H9 (cell line): ENCODE measurements around the gene ARPC5. TPM values are rescaled to one million over a fixed set of nuclear protein-coding genes. Genes with fewer than 3 reads are reported as not detected.

Experiments
- DNase-seq: peaks from one replicate; pipeline ENCODE4 v3.0.0-alpha.2; 2017
- H2AFZ ChIP-seq: one replicate; pipeline ENCODE4 v1.6.1; 2013; ENCODE audit warnings: mild to moderate bottlenecking, low read length, control low read depth, moderate library complexity
- H2AK5ac ChIP-seq: 2 replicates; pipeline ENCODE4 v1.6.1; 2013; ENCODE audit warnings: low read length, control low read depth, mixed read lengths; ENCODE audit not compliant: insufficient read length
- H2BK120ac ChIP-seq: one replicate; pipeline ENCODE4 v1.6.1; 2013; ENCODE audit warnings: low read depth, mild to moderate bottlenecking, low read length, control low read depth, inconsistent platforms; ENCODE audit not compliant: poor library complexity, severe bottlenecking
- H2BK12ac ChIP-seq: 2 replicates; pipeline ENCODE4 v1.6.1; 2013; ENCODE audit warnings: low read length, control low read depth, mixed read lengths, low read depth; ENCODE audit not compliant: insufficient read length
- H2BK15ac ChIP-seq: 2 replicates; pipeline ENCODE4 v1.6.1; 2013; ENCODE audit warnings: low read depth, low read length, control low read depth
- H2BK20ac ChIP-seq: one replicate; pipeline ENCODE4 v1.6.1; 2013; ENCODE audit warnings: low read depth, mild to moderate bottlenecking, low read length, control low read depth, inconsistent platforms; ENCODE audit not compliant: poor library complexity, severe bottlenecking
- H2BK5ac ChIP-seq: 2 replicates; pipeline ENCODE4 v1.6.1; 2013; ENCODE audit warnings: low read length, control low read depth, mixed read lengths; ENCODE audit not compliant: insufficient read length
- H3K14ac ChIP-seq: 2 replicates; pipeline ENCODE4 v1.6.1; 2013; ENCODE audit warnings: low read length, control low read depth; ENCODE audit not compliant: insufficient read depth
- H3K18ac ChIP-seq: 2 replicates; pipeline ENCODE4 v1.6.1; 2013; ENCODE audit warnings: low read depth, mild to moderate bottlenecking, mixed read lengths, low read length, control low read depth; ENCODE audit not compliant: insufficient read length
- H3K23ac ChIP-seq: 2 replicates; pipeline ENCODE4 v1.6.1; 2013; ENCODE audit warnings: low read length, control low read depth, mixed read lengths, low read depth; ENCODE audit not compliant: insufficient read length
- H3K23me2 ChIP-seq: 2 replicates; pipeline ENCODE4 v1.6.1; 2013; ENCODE audit warnings: low read depth, mild to moderate bottlenecking, mixed read lengths, low read length, control low read depth; ENCODE audit not compliant: insufficient read length, poor library complexity, severe bottlenecking
- H3K27ac ChIP-seq: 2 replicates; pipeline ENCODE4 v1.5.1; 2013; ENCODE audit warnings: low read length, control low read depth, mixed read lengths, low read depth; ENCODE audit not compliant: insufficient read length
- H3K27me3 ChIP-seq: 2 replicates; pipeline ENCODE4 v1.6.1; 2013; ENCODE audit warnings: low read length, control low read depth, inconsistent platforms; ENCODE audit not compliant: insufficient read depth
- H3K4ac ChIP-seq: 2 replicates; pipeline ENCODE4 v1.6.1; 2013; ENCODE audit warnings: low read depth, mild to moderate bottlenecking, control low read depth, inconsistent platforms, low read length, moderate library complexity
- H3K4me1 ChIP-seq: 2 replicates; pipeline ENCODE4 v1.6.1; 2013; ENCODE audit warnings: low read length, control low read depth, inconsistent platforms; ENCODE audit not compliant: insufficient read depth
- H3K4me2 ChIP-seq: 2 replicates; pipeline ENCODE4 v1.6.1; 2013; ENCODE audit warnings: low read length, control low read depth, mixed read lengths; ENCODE audit not compliant: insufficient read length, insufficient read depth
- H3K56ac ChIP-seq: 2 replicates; pipeline ENCODE4 v1.6.1; 2013; ENCODE audit warnings: low read depth, mild to moderate bottlenecking, mixed read lengths, low read length, control low read depth; ENCODE audit not compliant: insufficient read length
- H3K79me1 ChIP-seq: 2 replicates; pipeline ENCODE4 v1.6.1; 2013; ENCODE audit warnings: low read depth, mild to moderate bottlenecking, moderate library complexity, low read length, control low read depth, inconsistent platforms; ENCODE audit not compliant: insufficient read depth, poor library complexity, severe bottlenecking
- H3K79me2 ChIP-seq: 2 replicates; pipeline ENCODE4 v1.6.1; 2013; ENCODE audit warnings: low read length, control low read depth, inconsistent platforms; ENCODE audit not compliant: insufficient read depth
- H3K9ac ChIP-seq: 2 replicates; pipeline ENCODE4 v1.6.1; 2013; ENCODE audit warnings: low read length, control low read depth, mixed read lengths; ENCODE audit not compliant: insufficient read length; ENCODE audit errors: extremely low read depth
- H3K9me3 ChIP-seq: one replicate; pipeline ENCODE4 v1.6.1; 2013; ENCODE audit warnings: low read depth, low read length, inconsistent platforms; ENCODE audit not compliant: control insufficient read depth
- H3T11ph ChIP-seq: one replicate; pipeline ENCODE4 v1.6.1; 2013; ENCODE audit warnings: mild to moderate bottlenecking, low read length, control low read depth, inconsistent platforms
- H4K20me1 ChIP-seq: one replicate; pipeline ENCODE4 v1.6.1; 2013; ENCODE audit not compliant: control insufficient read depth, insufficient read length, insufficient read depth
- H4K5ac ChIP-seq: 2 replicates; pipeline ENCODE4 v1.6.1; 2013; ENCODE audit warnings: low read depth, mild to moderate bottlenecking, mixed read lengths, low read length, control low read depth; ENCODE audit not compliant: insufficient read length
- H4K8ac ChIP-seq: replicated peaks from 2 replicates; pipeline ENCODE4 v1.6.1; 2013; ENCODE audit warnings: low read length, control low read depth, mixed read lengths, low read depth; ENCODE audit not compliant: insufficient read length
- H4K91ac ChIP-seq: 2 replicates; pipeline ENCODE4 v1.6.1; 2013; ENCODE audit warnings: low read depth, mild to moderate bottlenecking, moderate library complexity, mixed read lengths, low read length, control low read depth; ENCODE audit not compliant: insufficient read length
- H3K27ac Mint-ChIP-seq, 3 experiments: 2 replicates in 2 of 3; 3 replicates in 1 of 3; pipeline ENCODE4 v1.8.0; 2020 to 2021; ENCODE audit warnings: mixed read lengths in 3 of 3, mild to moderate bottlenecking in 1 of 3, moderate library complexity in 1 of 3
- H3K27me3 Mint-ChIP-seq: 2 replicates; pipeline ENCODE4 v1.8.0; 2021; ENCODE audit warnings: low read depth, mild to moderate bottlenecking, moderate library complexity, mixed read lengths
- H3K36me3 Mint-ChIP-seq, 3 experiments: 2 replicates in 2 of 3; 3 replicates in 1 of 3; pipeline ENCODE4 v1.8.0; 2020 to 2021; ENCODE audit warnings: low read depth in 3 of 3, mixed read lengths in 3 of 3; ENCODE audit not compliant: insufficient read depth in 1 of 3
- H3K4me1 Mint-ChIP-seq, 2 experiments: 2 replicates each; pipeline ENCODE4 v1.8.0; 2020; ENCODE audit warnings: mixed read lengths in 2 of 2
- H3K4me3 Mint-ChIP-seq, 2 experiments: 2 replicates in 1 of 2; 3 replicates in 1 of 2; pipeline ENCODE4 v1.8.0; 2020 to 2021; ENCODE audit warnings: mild to moderate bottlenecking in 2 of 2, mixed read lengths in 2 of 2, moderate library complexity in 1 of 2
- H3K9me3 Mint-ChIP-seq, 2 experiments: 2 replicates in 1 of 2; 3 replicates in 1 of 2; pipeline ENCODE4 v1.8.0; 2020; ENCODE audit warnings: mild to moderate bottlenecking in 2 of 2, mixed read lengths in 2 of 2, moderate library complexity in 1 of 2
- CTCF ChIP-seq: fragments of 200-600 bp; sonication (generic); conservative IDR thresholded peaks from 3 replicates; pipeline ENCODE4 v1.8.0; 2021; ENCODE audit warnings: antibody characterized with exemption, mild to moderate bottlenecking
- WGBS: extraction: QIAGEN DNeasy Blood & Tissue Kit; methylation state at CpG from one replicate; pipeline ENCODE4 v1.1.7; 2013; ENCODE audit warnings: missing lambda C conversion rate, low lambda C conversion rate, mixed read lengths; ENCODE audit not compliant: insufficient read length; ENCODE audit errors: extremely low coverage; 5-methylcytosine and 5-hydroxymethylcytosine counted together
- total RNA-seq: library from RNA; stranded (reverse); gene quantifications from 2 replicates; pipeline ENCODE4 v1.2.1, GENCODE V29; 2021

The ARPC5 gene
- total RNA-seq, 1 experiment from 2014 or later, result 67.7 TPM

- Mint-ChIP-seq H3K36me3 (no peaks in the 10 kb centered on the region; a peak in 1 of 7 replicates), H3K4me3 (no peak overlapping the region), H3K4me1 (peaks cover 15 to 18% of the 10 kb centered on the region in 2 experiments), H3K9me3 (no peaks in the 10 kb centered on the region; a peak in 1 of 5 replicates), H3K27ac (no peak overlapping the region), H3K27me3 (peaks cover 14% of the 10 kb centered on the region)
- no peak overlapping the region for H3K9ac ChIP-seq
- H2AFZ ChIP-seq, result no peak overlapping the region
- H2BK120ac ChIP-seq, result no peak overlapping the region
- H4K20me1 ChIP-seq, result no peaks in the 10 kb centered on the region
- no peak overlapping the region for H2AK5ac ChIP-seq
- TF ChIP-seq CTCF, result no peak
- no peak overlapping the region for H3K4ac ChIP-seq
- no peak overlapping the region for H3K27ac ChIP-seq
- H3K79me1 ChIP-seq, result no peaks in the 10 kb centered on the region
- no peak overlapping the region for H2BK5ac ChIP-seq
- H2BK20ac ChIP-seq, result no peak overlapping the region
- no peaks in the 10 kb centered on the region for H3K9me3 ChIP-seq
- no peak overlapping the region for H3K56ac ChIP-seq
- no peak overlapping the region for H3K4me2 ChIP-seq
- no peak overlapping the region for H4K5ac ChIP-seq
- H3K27me3 ChIP-seq, result no peaks in the 10 kb centered on the region; the same call in 1 of the 2 replicates
- H2BK15ac ChIP-seq, result no peak overlapping the region
- H3T11ph ChIP-seq, result no peak overlapping the region
- no peak overlapping the region for H3K18ac ChIP-seq
- H2BK12ac ChIP-seq, result no peak overlapping the region
- no CpG with 5 or more reads among the region's 7 CpGs for WGBS
- no peaks in the 10 kb centered on the region for H3K4me1 ChIP-seq
- no peak overlapping the region for H4K91ac ChIP-seq
- peaks cover 4% of the 10 kb centered on the region for H3K23me2 ChIP-seq
- H3K14ac ChIP-seq, result no peak overlapping the region
- no peak overlapping the region for H4K8ac ChIP-seq
- DNase-seq, result no peak
- H3K79me2 ChIP-seq, result no peaks in the 10 kb centered on the region
- no peak overlapping the region for H3K23ac ChIP-seq
Observed at GRCh38 chr1:183638649-183639387, 3.2 kb upstream of the ARPC5 start.
